Ascending aorta (tissue), 2 donors: ENCODE results near the gene DMTF1. TPM values are rescaled to one million over a fixed set of nuclear protein-coding genes. Genes with fewer than 3 reads are reported as not detected.

Experiments used
- DNase-seq, 2 donors: peaks; one replicate each; pipeline ENCODE4 v3.0.0-alpha.2; 2019; ENCODE audit warnings: low spot score in 2 of 2
- H3K27ac ChIP-seq, 2 donors: fragments of 200-600 bp; sonication (generic); one replicate each; pipeline ENCODE4 v1.5.1; 2016 to 2017; ENCODE audit warnings: mild to moderate bottlenecking in 1 of 2
- H3K27me3 ChIP-seq: fragments of 200-600 bp; sonication (generic); one replicate; pipeline ENCODE4 v1.5.1; 2017
- H3K36me3 ChIP-seq, 2 donors: fragments of 200-600 bp; sonication (generic); one replicate each; pipeline ENCODE4 v1.5.1; 2016
- H3K4me1 ChIP-seq, 2 donors: fragments of 200-600 bp; sonication (generic); one replicate each; pipeline ENCODE4 v1.5.1; 2016 to 2017; ENCODE audit warnings: mild to moderate bottlenecking in 1 of 2
- H3K4me3 ChIP-seq, 2 donors: fragments of 200-600 bp; sonication (generic); one replicate each; pipeline ENCODE4 v1.5.1; 2016 to 2017; ENCODE audit warnings: mild to moderate bottlenecking in 1 of 2
- H3K9me3 ChIP-seq, 2 donors: fragments of 200-600 bp; sonication (generic); one replicate each; pipeline ENCODE4 v1.5.1; 2016
- CTCF ChIP-seq, 3 experiments: fragments of 200-600 bp in 2 of 3; fragments of 450-650 bp in 1 of 3; sonication (generic) in 2 of 3; IDR thresholded peaks; one replicate each; pipeline ENCODE4 v1.5.1; 2016 to 2019; ENCODE audit warnings: antibody characterized with exemption in 3 of 3, mild to moderate bottlenecking in 1 of 3, moderate library complexity in 1 of 3
- intact Hi-C: fragments of 100-400 bp; cut with DNase I; formaldehyde crosslinking; loops from one replicate; pipeline ENCODE4 v1.15.1; 2023
- total RNA-seq: library from RNA; depleted of rRNA; stranded (reverse); fragments of >200 nt; gene quantifications from one replicate; pipeline ENCODE4 v1.1.0, GENCODE V29; 2016

Gene DMTF1
- total RNA-seq, 1 donor from 2014 or later: 23.1 TPM

- no peak for TF ChIP-seq CTCF (IDR thresholded peaks at IDR 0.05)
- Histone ChIP-seq H3K27ac (no peak overlapping the region), H3K36me3 (peaks cover 72 to 96% of the 10 kb centered on the region in 2 donors), H3K4me1 (no peaks in the 10 kb centered on the region), H3K4me3 (no peak overlapping the region), H3K9me3 (no peaks in the 10 kb centered on the region), H3K27me3 (no peaks in the 10 kb centered on the region)
- DNase-seq: no peak
- intact Hi-C loops: no loop called here
These were observed 34.9 kb downstream of the DMTF1 start for GRCh38 chr7:87187120-87187519.

DNA sequence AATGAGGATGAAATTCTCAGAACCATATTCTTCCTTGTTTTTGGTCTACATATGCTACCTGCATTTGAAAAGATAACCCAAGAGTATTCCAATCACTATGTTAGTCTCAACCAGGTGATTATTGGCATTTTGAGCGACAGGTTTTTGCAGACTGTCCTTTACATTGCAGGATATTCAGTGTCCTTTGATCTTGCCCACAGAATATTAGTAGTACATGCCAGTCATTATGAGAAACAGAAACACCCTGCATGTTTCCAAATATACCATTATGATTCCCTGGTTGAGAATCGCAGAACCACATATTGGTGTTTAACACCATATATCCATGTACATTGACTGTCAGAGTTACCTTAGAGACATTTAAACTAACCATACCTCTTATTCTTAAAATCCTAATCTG, 36.7 kb downstream of the DMTF1 start:
- H3K36me3 ChIP-seq: peaks cover 71 to 96% of the 10 kb centered on the region in 2 donors
- H3K4me1 ChIP-seq: no peaks in the 10 kb centered on the region
- no peak overlapping the region for H3K27ac ChIP-seq
- no peaks in the 10 kb centered on the region for H3K9me3 ChIP-seq
- H3K27me3 ChIP-seq: no peaks in the 10 kb centered on the region
- DNase-seq: no peak
- H3K4me3 ChIP-seq: no peak overlapping the region
- no peak for TF ChIP-seq CTCF (IDR thresholded peaks at IDR 0.05)
- intact Hi-C loops: no loop called here

DNA sequence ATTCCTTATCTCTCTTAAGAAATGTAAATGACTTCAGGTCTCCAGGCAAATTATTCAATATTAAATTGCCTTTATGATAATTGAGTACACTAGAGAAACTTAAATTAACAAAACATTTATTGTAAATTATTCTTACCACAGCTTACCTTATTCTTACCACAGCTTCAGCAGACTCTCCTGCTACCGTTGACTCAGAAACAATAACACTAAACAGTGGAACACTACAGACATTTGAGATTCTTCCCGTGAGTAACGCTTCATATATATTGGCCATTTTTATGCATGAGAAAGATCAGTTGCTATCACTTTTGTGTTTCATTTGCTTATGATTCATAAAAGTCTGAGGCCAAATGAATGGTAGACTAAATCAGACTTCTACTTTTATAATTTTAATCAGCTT, 38.5 kb downstream of the DMTF1 start:
- Histone ChIP-seq H3K36me3 (peaks cover 75 to 96% of the 10 kb centered on the region in 2 donors), H3K27me3 (no peaks in the 10 kb centered on the region), H3K4me3 (no peak overlapping the region), H3K27ac (no peak overlapping the region), H3K9me3 (no peaks in the 10 kb centered on the region), H3K4me1 (no peaks in the 10 kb centered on the region)
- TF ChIP-seq CTCF (IDR thresholded peaks at IDR 0.05): no peak
- no peak for DNase-seq
- intact Hi-C loops: no loop called here

- Histone ChIP-seq H3K27ac (no peak overlapping the region), H3K36me3 (peaks cover 66 to 92% of the 10 kb centered on the region in 2 donors)
These were observed 40.7 kb downstream of the DMTF1 start for GRCh38 chr7:87192784-87193487.

GRCh38 chr7:87193912-87194311, 41.7 kb downstream of the DMTF1 start:
- H3K36me3 ChIP-seq: peaks cover 64 to 82% of the 10 kb centered on the region in 2 donors
- H3K4me1 ChIP-seq: no peaks in the 10 kb centered on the region
- H3K4me3 ChIP-seq: no peak overlapping the region
- intact Hi-C loops: no loop called here
- no peaks in the 10 kb centered on the region for H3K27me3 ChIP-seq
- no peaks in the 10 kb centered on the region for H3K9me3 ChIP-seq
- no peak for TF ChIP-seq CTCF (IDR thresholded peaks at IDR 0.05)
- DNase-seq: no peak
- no peak overlapping the region for H3K27ac ChIP-seq

More at GRCh38 chr7:87192784-87193487, 40.7 kb downstream of the DMTF1 start:
- Histone ChIP-seq H3K9me3 (no peaks in the 10 kb centered on the region), H3K27me3 (no peaks in the 10 kb centered on the region), H3K4me3 (no peak overlapping the region), H3K4me1 (no peaks in the 10 kb centered on the region)
- intact Hi-C loops: no loop called here
- no peak for TF ChIP-seq CTCF (IDR thresholded peaks at IDR 0.05)
- DNase-seq: no peak
